Astrocyte of the spinal cord (primary cell): ENCODE results near the gene AOAH.

Source experiments
- DNase-seq: peaks from one replicate; pipeline ENCODE4 v3.0.0; 2011; ENCODE audit warnings: low read depth, low spot score
- H3K4me3 ChIP-seq: 2 replicates; pipeline ENCODE4 v1.5.1; 2011; ENCODE audit warnings: low read depth, mild to moderate bottlenecking, low read length, moderate library complexity
- CTCF ChIP-seq: IDR thresholded peaks from 2 replicates; pipeline ENCODE4 v1.5.1; 2012; ENCODE audit warnings: low read depth, mild to moderate bottlenecking, low read length, inconsistent platforms
- in situ Hi-C: cut with HindIII; loops from 2 replicates; pipeline ENCODE4 v1.10.0; 2017; ENCODE audit warnings: low sequenced_read_pairs

The AOAH gene

GRCh38 chr7:36567699-36568451, 156.4 kb downstream of the AOAH start:
- no peak for TF ChIP-seq CTCF
- H3K4me3 ChIP-seq = no peak overlapping the region
- no peak for DNase-seq
- in situ Hi-C loops = no loop called here

- in situ Hi-C loops = no loop called here
- no peak for DNase-seq
- H3K4me3 ChIP-seq = no peak overlapping the region
- TF ChIP-seq CTCF = no peak
Measured at GRCh38 chr7:36565792-36566356, 158.4 kb downstream of the AOAH start.

DNA sequence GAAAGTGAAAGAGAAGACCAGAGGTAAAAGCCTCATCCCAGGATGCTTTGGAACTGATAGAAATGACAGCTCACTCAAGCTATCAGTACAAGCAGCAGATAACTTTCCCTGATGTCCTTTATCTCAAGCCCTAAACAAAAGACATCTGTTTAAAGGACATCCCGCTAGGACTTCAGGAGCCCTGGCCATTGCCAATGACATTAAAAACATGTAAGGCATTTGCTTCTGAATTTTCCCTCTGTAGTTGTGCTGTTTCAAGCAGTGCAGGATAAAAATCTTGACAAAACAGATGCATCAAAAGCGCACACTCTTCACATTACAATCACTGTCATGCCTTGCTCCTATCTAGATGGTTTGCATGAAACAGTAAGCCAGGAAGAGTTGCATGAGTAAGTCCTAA, 159.8 kb downstream of the AOAH start:
- in situ Hi-C loops = no loop called here
- H3K4me3 ChIP-seq = no peak overlapping the region
- no peak for DNase-seq
- no peak for TF ChIP-seq CTCF

- no peak for DNase-seq
- no peak for TF ChIP-seq CTCF
- H3K4me3 ChIP-seq = no peak overlapping the region
- in situ Hi-C loops = no loop called here
Measured at GRCh38 chr7:36563706-36564327, 160.5 kb downstream of the AOAH start.

GRCh38 chr7:36562121-36562520, 162.2 kb downstream of the AOAH start:
- no peak for TF ChIP-seq CTCF
- DNase-seq = no peak
- H3K4me3 ChIP-seq = no peak overlapping the region
- in situ Hi-C loops = no loop called here

GRCh38 chr7:36549029-36549428, 175.3 kb downstream of the AOAH start:
- H3K4me3 ChIP-seq = no peak overlapping the region
- in situ Hi-C loops = no loop called here
- DNase-seq = no peak
- no peak for TF ChIP-seq CTCF
